ENCODE data around the gene FCAMR.

The FCAMR gene

DNA sequence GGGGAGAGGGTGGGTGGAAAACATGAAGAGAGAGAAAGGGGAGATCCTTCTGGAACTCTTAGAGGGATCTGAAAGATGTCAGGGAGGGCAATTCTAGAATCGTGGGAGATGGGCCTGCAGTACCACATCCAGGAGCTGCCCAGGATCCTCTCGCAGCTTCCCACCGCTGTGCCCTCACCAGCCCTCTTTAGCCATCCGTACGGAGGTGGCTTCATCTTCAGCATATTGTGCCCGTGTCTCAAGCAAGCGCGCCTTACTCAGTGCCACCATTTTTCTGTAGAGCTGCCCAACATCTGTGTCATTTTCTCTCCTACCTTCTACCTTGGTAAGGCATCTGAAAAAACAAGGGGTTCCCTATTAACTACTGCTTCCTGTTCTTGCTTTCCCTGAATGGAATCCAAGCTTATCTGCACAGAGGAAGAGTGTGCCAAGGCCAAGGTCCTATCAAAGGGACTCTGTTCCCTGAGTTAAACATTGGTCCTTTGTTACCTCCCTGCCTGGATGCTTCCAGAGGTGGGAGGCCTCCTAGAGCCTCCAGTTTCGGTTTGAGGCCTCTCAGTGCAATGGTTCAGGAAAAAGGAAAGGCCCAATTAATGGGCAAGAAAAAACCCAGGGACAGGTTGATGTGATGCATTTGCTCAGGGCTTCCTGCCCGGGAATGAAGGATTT, 39.1 kb upstream of the FCAMR start:
- H3K4me3 ChIP-seq (replicated peaks; ENCODE audit: low read depth, low read length) = no peak overlapping the region
- no peaks in the 10 kb centered on the region; the same call in none of the 2 replicates for H3K27me3 ChIP-seq (replicated peaks; ENCODE audit: control insufficient read depth, insufficient read depth, low read length)
- TF ChIP-seq, protein P1, sequence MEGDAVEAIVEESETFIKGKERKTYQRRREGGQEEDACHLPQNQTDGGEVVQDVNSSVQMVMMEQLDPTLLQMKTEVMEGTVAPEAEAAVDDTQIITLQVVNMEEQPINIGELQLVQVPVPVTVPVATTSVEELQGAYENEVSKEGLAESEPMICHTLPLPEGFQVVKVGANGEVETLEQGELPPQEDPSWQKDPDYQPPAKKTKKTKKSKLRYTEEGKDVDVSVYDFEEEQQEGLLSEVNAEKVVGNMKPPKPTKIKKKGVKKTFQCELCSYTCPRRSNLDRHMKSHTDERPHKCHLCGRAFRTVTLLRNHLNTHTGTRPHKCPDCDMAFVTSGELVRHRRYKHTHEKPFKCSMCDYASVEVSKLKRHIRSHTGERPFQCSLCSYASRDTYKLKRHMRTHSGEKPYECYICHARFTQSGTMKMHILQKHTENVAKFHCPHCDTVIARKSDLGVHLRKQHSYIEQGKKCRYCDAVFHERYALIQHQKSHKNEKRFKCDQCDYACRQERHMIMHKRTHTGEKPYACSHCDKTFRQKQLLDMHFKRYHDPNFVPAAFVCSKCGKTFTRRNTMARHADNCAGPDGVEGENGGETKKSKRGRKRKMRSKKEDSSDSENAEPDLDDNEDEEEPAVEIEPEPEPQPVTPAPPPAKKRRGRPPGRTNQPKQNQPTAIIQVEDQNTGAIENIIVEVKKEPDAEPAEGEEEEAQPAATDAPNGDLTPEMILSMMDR (IDR thresholded peaks at IDR 0.05; ENCODE audit: insufficient read depth, low read length, poor library complexity, severe bottlenecking) = no peak
- H3K36me3 ChIP-seq (ENCODE audit: control insufficient read depth, insufficient read depth, low read length) = no peaks in the 10 kb centered on the region
- DNase-seq (ENCODE audit: extremely low read depth, insufficient read length) = no peak

DNA sequence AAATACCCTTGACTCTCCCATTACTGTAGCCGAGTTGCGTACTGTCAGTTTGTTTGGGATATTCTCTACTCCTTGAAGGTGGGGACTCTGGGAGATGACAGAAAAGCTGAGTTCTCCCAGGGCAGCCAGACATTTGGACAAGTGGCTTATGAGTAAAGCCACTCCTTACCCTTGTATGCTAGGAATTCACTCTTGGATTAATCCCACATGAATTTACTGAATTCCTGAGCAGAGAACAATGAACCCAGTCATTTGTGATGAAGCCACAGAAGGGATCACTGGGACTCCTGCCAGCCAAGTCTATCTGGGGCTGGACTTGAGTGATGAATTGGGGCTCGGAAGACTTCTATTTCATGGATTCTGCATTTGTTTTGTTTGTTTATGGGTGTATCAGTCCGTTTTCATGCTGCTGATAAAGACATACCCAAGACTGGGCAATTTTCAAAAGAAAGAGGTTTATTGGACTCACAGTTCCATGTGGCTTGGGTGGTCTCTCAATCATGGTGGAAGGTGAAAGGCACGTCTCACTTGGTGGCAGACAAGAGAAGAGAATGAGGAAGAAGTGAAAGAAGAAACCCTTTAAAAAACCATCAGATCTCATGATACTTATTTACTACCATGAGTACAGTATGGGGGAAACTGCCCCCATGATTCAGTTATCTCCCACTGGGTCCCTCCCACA, 37.2 kb upstream of the FCAMR start:
- Histone ChIP-seq H3K27me3 (replicated peaks; ENCODE audit: control insufficient read depth, insufficient read depth, low read length) (no peaks in the 10 kb centered on the region; the same call in none of the 2 replicates), H3K4me3 (replicated peaks; ENCODE audit: low read depth, low read length) (no peak overlapping the region), H3K36me3 (ENCODE audit: control insufficient read depth, insufficient read depth, low read length) (no peaks in the 10 kb centered on the region)
- DNase-seq (ENCODE audit: extremely low read depth, insufficient read length) = no peak
- TF ChIP-seq, protein P1 (IDR thresholded peaks at IDR 0.05; ENCODE audit: insufficient read depth, low read length, poor library complexity, severe bottlenecking) = no peak

DNA sequence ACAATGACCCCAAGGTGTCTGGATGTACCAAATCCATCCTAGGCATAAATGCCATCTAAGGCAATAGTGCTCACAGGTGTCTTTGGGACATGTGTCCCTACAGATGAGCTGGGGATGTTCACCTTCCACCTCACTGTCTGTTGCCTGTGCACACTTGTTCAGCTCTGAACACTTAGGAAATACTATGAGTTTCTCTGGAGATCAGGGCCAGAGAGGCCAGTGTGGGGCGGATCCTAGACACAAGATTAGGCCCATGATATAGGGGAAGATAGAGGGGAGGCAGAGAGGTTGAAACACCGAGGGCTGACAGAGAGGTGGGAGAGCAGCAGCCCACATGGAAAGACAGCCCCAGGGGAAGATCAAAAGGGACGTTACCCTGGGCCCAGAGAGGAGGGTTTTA, 36.7 kb upstream of the FCAMR start:
- TF ChIP-seq, protein P1 (IDR thresholded peaks at IDR 0.05; ENCODE audit: insufficient read depth, low read length, poor library complexity, severe bottlenecking) = no peak
- Histone ChIP-seq H3K4me3 (replicated peaks; ENCODE audit: low read depth, low read length) (no peak overlapping the region), H3K36me3 (ENCODE audit: control insufficient read depth, insufficient read depth, low read length) (no peaks in the 10 kb centered on the region), H3K27me3 (replicated peaks; ENCODE audit: control insufficient read depth, insufficient read depth, low read length) (no peaks in the 10 kb centered on the region; the same call in none of the 2 replicates)
- no peak for DNase-seq (ENCODE audit: extremely low read depth, insufficient read length)

DNA sequence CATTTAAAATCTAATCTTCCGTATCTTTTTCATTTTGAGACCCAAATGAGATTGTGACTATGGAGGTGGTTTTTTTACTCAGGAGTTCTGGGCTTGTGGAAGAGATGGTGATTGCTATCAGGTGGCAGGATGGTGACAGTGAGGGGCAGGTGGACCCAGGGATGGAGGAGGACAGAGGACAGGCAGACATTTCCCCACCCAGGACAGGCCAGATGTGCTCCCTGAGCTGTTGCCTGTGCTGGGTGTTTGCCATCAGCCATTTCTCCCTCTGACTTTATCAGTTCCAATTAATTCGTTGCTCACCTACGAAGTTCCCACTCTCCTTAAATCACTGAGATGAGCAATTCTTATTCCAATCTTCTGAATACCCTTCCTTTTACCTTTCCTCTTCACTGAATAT, 35.8 kb upstream of the FCAMR start:
- no peak for DNase-seq (ENCODE audit: extremely low read depth, insufficient read length)
- Histone ChIP-seq H3K27me3 (replicated peaks; ENCODE audit: control insufficient read depth, insufficient read depth, low read length) (no peaks in the 10 kb centered on the region; the same call in none of the 2 replicates), H3K4me3 (replicated peaks; ENCODE audit: low read depth, low read length) (no peak overlapping the region), H3K36me3 (ENCODE audit: control insufficient read depth, insufficient read depth, low read length) (no peaks in the 10 kb centered on the region)
- TF ChIP-seq, protein P1 (IDR thresholded peaks at IDR 0.05; ENCODE audit: insufficient read depth, low read length, poor library complexity, severe bottlenecking) = no peak

DNA sequence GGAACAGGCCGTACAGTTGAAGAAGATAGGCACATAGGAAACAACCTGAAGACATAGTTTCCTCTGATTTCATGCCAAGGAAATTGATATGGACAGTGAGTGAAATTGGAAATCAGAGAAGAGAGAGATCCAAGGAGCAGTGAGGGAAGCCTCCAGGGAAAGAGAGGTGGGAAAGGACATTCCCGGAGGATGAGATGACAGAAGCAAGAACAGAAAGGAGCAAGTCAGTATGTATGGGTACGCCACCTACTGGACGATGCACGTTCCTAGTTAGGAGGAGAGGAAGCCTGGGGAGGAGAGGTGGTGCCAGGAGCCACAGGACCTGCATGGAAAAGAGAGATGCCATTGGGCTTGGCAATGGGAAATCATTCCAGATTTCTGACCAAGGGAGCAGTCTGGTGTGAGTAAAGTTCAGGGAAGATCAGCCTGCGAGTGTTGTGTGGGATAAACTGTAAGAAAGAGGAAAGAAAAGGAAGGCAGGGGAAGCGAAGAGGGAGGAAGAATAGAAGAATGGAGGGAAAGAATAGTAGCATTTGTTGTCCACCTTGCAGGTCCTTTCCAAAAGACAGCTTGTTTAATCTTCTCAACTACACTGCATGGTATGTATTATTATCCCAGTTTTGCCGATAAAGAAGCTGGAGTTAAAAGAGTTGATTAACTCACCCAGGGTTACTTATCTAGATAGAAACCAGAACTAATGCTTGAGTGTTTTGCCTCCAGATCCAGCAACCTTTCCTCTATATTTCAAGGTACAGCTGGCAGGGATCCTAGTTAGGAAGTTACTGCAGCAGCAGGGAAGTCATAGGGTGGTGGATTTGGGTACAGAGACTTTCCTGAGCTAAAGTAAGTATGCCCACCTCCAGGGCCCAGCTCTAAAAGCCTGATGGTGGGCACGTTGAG, 34.9 kb upstream of the FCAMR start:
- Histone ChIP-seq H3K4me3 (replicated peaks; ENCODE audit: low read depth, low read length) (no peak overlapping the region), H3K27me3 (replicated peaks; ENCODE audit: control insufficient read depth, insufficient read depth, low read length) (no peaks in the 10 kb centered on the region; the same call in none of the 2 replicates), H3K36me3 (ENCODE audit: control insufficient read depth, insufficient read depth, low read length) (no peaks in the 10 kb centered on the region)
- TF ChIP-seq, protein P1 (IDR thresholded peaks at IDR 0.05; ENCODE audit: insufficient read depth, low read length, poor library complexity, severe bottlenecking) = peak; percentile 90
- DNase-seq (ENCODE audit: extremely low read depth, insufficient read length) = no peak

Measured in GM06990 (cell line).